Spleen (tissue), 11 donors: ENCODE data around the gene LMO3. TPM values are rescaled to one million over a fixed set of nuclear protein-coding genes. Genes with fewer than 3 reads are reported as not detected.

ENCODE experiments used
- DNase-seq: peaks from one replicate; pipeline ENCODE4 v3.0.0-alpha.2; 2020
- H3K27ac ChIP-seq, 8 donors: fragments of 200-600 bp; sonication (generic) in 7 of 8; 1 replicate in 4 of 8; 2 replicates in 4 of 8; pipeline versions ENCODE4 v1.5.0 to v1.8.0; 2016 to 2021; ENCODE audit warnings: inconsistent platforms in 4 of 8, mild to moderate bottlenecking in 4 of 8, moderate library complexity in 1 of 8
- H3K27me3 ChIP-seq, 7 donors: fragments of 200-600 bp; sonication (generic) in 6 of 7; replicated peaks in 1 of 7; 1 replicate in 4 of 7; 2 replicates in 3 of 7; pipeline versions ENCODE4 v1.5.0 to v1.8.0; 2016 to 2021; ENCODE audit warnings: inconsistent platforms in 3 of 7, mild to moderate bottlenecking in 1 of 7
- H3K36me3 ChIP-seq, 6 donors: fragments of 200-600 bp; sonication (generic) in 5 of 6; 1 replicate in 4 of 6; 2 replicates in 2 of 6; pipeline versions ENCODE4 v1.5.0 to v1.8.0; 2016 to 2021; ENCODE audit warnings: inconsistent platforms in 2 of 6
- H3K4me1 ChIP-seq, 6 donors: fragments of 200-600 bp; sonication (generic) in 5 of 6; 1 replicate in 3 of 6; 2 replicates in 3 of 6; pipeline versions ENCODE4 v1.5.0 to v1.8.0; 2016 to 2021; ENCODE audit warnings: inconsistent platforms in 3 of 6
- H3K4me3 ChIP-seq, 8 donors: fragments of 200-600 bp; sonication (generic) in 7 of 8; 1 replicate in 4 of 8; 2 replicates in 4 of 8; pipeline versions ENCODE4 v1.5.0 to v1.8.0; 2016 to 2021; ENCODE audit warnings: inconsistent platforms in 4 of 8, mild to moderate bottlenecking in 4 of 8, moderate library complexity in 2 of 8
- H3K9me3 ChIP-seq, 8 donors: fragments of 200-600 bp; sonication (generic) in 7 of 8; 1 replicate in 4 of 8; 2 replicates in 4 of 8; pipeline versions ENCODE4 v1.5.0 to v1.8.0; 2016 to 2021; ENCODE audit warnings: inconsistent platforms in 4 of 8
- CTCF ChIP-seq, 11 experiments: fragments of 200-600 bp in 7 of 11; fragments of 450-650 bp in 4 of 11; sonication (generic) in 4 of 11; IDR thresholded peaks in 8 of 11; conservative IDR thresholded peaks in 3 of 11; 1 replicate in 7 of 11; 2 replicates in 4 of 11; pipeline versions ENCODE4 v1.4.0 to v1.8.0; 2016 to 2021; ENCODE audit warnings: antibody characterized with exemption in 11 of 11, inconsistent platforms in 4 of 11, mild to moderate bottlenecking in 1 of 11
- POLR2A ChIP-seq, 3 donors: fragments of 450-650 bp; IDR thresholded peaks; one replicate each; pipeline ENCODE4 v1.5.1; 2017; ENCODE audit warnings: antibody characterized with exemption in 3 of 3, mild to moderate bottlenecking in 1 of 3
- POLR2AphosphoS5 ChIP-seq, 3 donors: sonication (generic); formaldehyde crosslinking; IDR thresholded peaks; one replicate each; pipeline ENCODE4 v1.5.1; 2017; ENCODE audit warnings: antibody characterized with exemption in 3 of 3
- WGBS, 5 donors: extraction: QIAGEN DNeasy Blood & Tissue Kit in 3 of 5; methylation state at CpG; one replicate each; pipeline versions ENCODE4 v1.1.5 to v1.1.7; 2013 to 2018; 5-methylcytosine and 5-hydroxymethylcytosine counted together
- intact Hi-C: fragments of 100-400 bp; cut with DNase I; formaldehyde crosslinking; loops from one replicate; pipeline ENCODE4 v1.15.0; 2023; ENCODE audit warnings: low total_unique reads
- polyA plus RNA-seq, 3 donors: library from polyadenylated mRNA; stranded (reverse); fragments of 200-250 nt; gene quantifications; one replicate each; pipeline ENCODE4 v1.2.1, GENCODE V29; 2013
- total RNA-seq, 7 donors: library from RNA; depleted of rRNA in 3 of 7; stranded (reverse); fragments of >200 nt in 3 of 7; fragmentation: NEBNext Ultra II Directional in 4 of 7; extraction: Animal tissue kit (Norgen Biotek cat#: 25700) in 4 of 7; gene quantifications; one replicate each; pipeline versions ENCODE4 v1.1.0 to v1.2.1, GENCODE V29; 2016 to 2021
- donor health status: healthy with polysubstance abuse.
- donor health status: DM: no; HTN: no; CAD: no; lungs with moderate emphysema.
- donor health status: DM: no; HTN: no; CAD: no.
- donor health status: Bipolar disorder and iron deficiency.
- donor health status: healthy.
- donor health status: DM: no; HTN: no; CAD: no.
- donor health status: DM: yes; HTN: yes; CAD: no.

The LMO3 gene
- total and polyA plus RNA-seq, 10 donors: 0.07 to 2.5 (median 0.48) TPM; not detected in 1

- intact Hi-C loops: no loop called here
- no peak overlapping the region for H3K4me3 ChIP-seq
- H3K4me1 ChIP-seq: peaks cover 0 to 16% (median 9%) of the 10 kb centered on the region in 6 donors
- no peak for DNase-seq
- H3K9me3 ChIP-seq: no peaks in the 10 kb centered on the region
- 78 to 85% (median 81%) methylated on average over 3 of the region's 3 CpGs for WGBS, 5 donors
- TF ChIP-seq POLR2A (IDR thresholded peaks at IDR 0.05) (no peak), POLR2AphosphoS5 (IDR thresholded peaks at IDR 0.05) (no peak), CTCF (IDR thresholded peaks at IDR 0.05 in 8 of 11, conservative IDR thresholded peaks at IDR 0.05 in 3 of 11) (no peak)
- H3K27me3 ChIP-seq: peaks cover 0 to 55% (median 30%) of the 10 kb centered on the region in 7 donors
- no peak overlapping the region for H3K27ac ChIP-seq
- no peaks in the 10 kb centered on the region for H3K36me3 ChIP-seq
Observed at GRCh38 chr12:16603916-16604575, 1.9 kb downstream of the LMO3 start.

DNA sequence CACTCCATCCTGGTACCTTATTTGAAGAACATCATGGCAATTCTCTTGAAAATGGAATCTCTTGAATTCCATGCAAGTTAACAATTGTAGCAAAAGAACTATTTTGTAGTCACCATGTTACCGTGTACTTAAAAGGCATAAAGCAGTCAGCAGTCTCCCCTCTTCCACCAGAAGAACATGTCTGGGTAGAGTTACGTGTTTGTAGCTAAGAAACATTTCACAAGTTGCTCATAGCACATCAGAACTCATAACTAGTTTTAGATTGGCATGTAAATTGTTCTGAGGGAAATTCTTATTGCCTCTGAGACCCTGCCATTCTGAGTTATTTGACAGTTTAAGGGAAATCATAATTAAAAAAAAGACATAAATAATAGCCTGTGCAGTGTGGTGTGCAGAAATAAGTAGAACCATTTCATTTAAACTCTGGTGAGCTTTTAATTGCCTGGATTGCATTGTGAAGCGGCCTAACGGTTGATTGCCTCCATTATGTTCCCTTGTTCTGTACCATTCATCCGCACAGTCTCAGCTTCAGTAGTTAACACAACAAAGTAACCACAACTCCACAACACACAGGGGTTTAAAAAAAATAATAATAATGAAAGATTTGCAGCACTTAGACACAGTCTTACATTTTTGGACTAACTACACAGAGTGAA lies 2.6 kb downstream of the LMO3 start:
- Histone ChIP-seq H3K27ac (no peak overlapping the region), H3K4me3 (no peak overlapping the region), H3K27me3 (peaks cover 0 to 49% (median 28%) of the 10 kb centered on the region in 7 donors), H3K9me3 (no peaks in the 10 kb centered on the region), H3K4me1 (peaks cover 0 to 16% (median 9%) of the 10 kb centered on the region in 6 donors), H3K36me3 (no peaks in the 10 kb centered on the region)
- TF ChIP-seq POLR2AphosphoS5 (IDR thresholded peaks at IDR 0.05): no peak
- DNase-seq: no peak
- WGBS, 5 donors: 81 to 91% (median 87%) methylated on average over 5 of the region's 5 CpGs
- intact Hi-C loops: no loop called here

DNA sequence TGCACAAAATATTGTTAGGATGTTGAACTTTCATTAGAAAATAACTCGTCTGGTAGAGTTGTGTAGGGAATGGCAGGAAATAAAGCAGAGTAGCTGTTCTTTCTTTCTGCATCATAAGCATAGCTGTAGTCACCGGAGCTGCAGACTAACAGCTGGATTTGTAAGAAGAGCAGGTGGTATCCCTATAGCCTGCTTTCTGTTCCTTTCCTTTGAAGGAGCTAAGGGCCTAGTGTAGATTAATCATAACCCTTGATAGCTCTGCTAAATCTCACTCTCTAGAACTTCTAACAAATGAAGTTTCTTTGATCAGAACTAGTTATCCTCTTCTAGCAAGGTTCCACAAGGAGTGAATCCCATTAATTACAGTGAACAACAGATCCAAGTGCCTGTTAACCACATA lies 3.5 kb downstream of the LMO3 start:
- no peaks in the 10 kb centered on the region for H3K36me3 ChIP-seq
- intact Hi-C loops: no loop called here
- H3K27ac ChIP-seq: no peak overlapping the region
- peaks cover 0 to 16% (median 9%) of the 10 kb centered on the region in 6 donors for H3K4me1 ChIP-seq
- peaks cover 0 to 39% (median 23%) of the 10 kb centered on the region in 7 donors for H3K27me3 ChIP-seq
- TF ChIP-seq POLR2AphosphoS5 (IDR thresholded peaks at IDR 0.05) (no peak), POLR2A (IDR thresholded peaks at IDR 0.05) (no peak), CTCF (IDR thresholded peaks at IDR 0.05 in 8 of 11, conservative IDR thresholded peaks at IDR 0.05 in 3 of 11) (no peak)
- WGBS, 5 donors: 54 to 73% (median 65%) methylated on average over 2 of the region's 2 CpGs
- no peak overlapping the region for H3K4me3 ChIP-seq
- no peaks in the 10 kb centered on the region for H3K9me3 ChIP-seq
- no peak for DNase-seq

DNA sequence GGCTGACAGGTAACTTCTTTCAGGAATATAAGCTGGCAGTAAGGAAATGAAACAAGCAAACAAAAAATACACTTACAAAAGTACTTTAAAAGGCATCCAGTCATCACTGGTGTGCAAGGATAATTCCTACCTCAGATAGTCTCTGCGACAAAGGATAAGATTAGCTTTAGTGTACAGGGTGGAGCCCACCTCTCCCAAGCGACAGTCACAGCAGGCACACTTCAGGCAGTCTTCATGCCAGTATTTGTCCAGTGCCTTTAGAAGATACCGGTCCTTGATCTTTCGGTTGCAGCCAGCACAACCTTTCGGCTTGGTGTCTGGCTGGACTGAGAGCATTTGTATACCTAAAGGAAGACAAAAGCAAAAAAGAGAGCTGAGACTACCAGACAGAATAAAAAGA lies 5.4 kb downstream of the LMO3 start:
- Histone ChIP-seq H3K27ac (no peak overlapping the region), H3K4me3 (no peak overlapping the region), H3K4me1 (peaks cover 0 to 3% (median under 1%) of the 10 kb centered on the region in 6 donors), H3K36me3 (no peaks in the 10 kb centered on the region), H3K27me3 (peaks cover 0 to 20% (median 7%) of the 10 kb centered on the region in 7 donors), H3K9me3 (no peaks in the 10 kb centered on the region)
- intact Hi-C loops: no loop called here
- 89 to 97% (median 94%) methylated on average over 5 of the region's 5 CpGs for WGBS, 5 donors
- no peak for DNase-seq
- TF ChIP-seq POLR2A (IDR thresholded peaks at IDR 0.05): no peak
- TF ChIP-seq CTCF (IDR thresholded peaks at IDR 0.05 in 8 of 11, conservative IDR thresholded peaks at IDR 0.05 in 3 of 11): no peak
- no peak for TF ChIP-seq POLR2AphosphoS5 (IDR thresholded peaks at IDR 0.05)
